A549 treated with AZD9567 at 1 μM for 4 hours (cell line): ENCODE data around the gene E2F8. TPM values are rescaled to one million over a fixed set of nuclear protein-coding genes. Genes with fewer than 3 reads are reported as not detected.

ENCODE experiments used
- total RNA-seq: library from RNA; stranded (reverse); fragments of 200-300 nt; extraction: Qiagen RNA extraction; gene quantifications from 5 replicates; pipeline ENCODE4 v1.2.3, GENCODE V29; 2022; ENCODE audit not compliant: insufficient read depth

The E2F8 gene
- total RNA-seq: 5.1 to 8.8 TPM (median 6.0 TPM) in 5 replicates

GRCh38 chr11:19240420-19241259 lies at the start of gene E2F8:
Gene E2F8 (minus strand): TSS chr11:19240945. CDS start chr11:19240121, 824 bp downstream.

GRCh38 chr11:19201737-19202605 lies 38.8 kb downstream of the E2F8 start, which contains the start of gene CSRP3:
Gene CSRP3 (minus strand): TSS chr11:19201983. CDS start chr11:19192448, 9,535 bp downstream.

Other genes starting within 250 kb of the E2F8 start
- gene MRGPRX2, start 180.2 kb downstream of the E2F8 start, total RNA-seq: not detected in 5 replicates
- 14.5 to 30.2 TPM (median 17.7 TPM) in 5 replicates for gene ZDHHC13, start 123.8 kb downstream of the E2F8 start, total RNA-seq
- not detected in 5 replicates for gene CSRP3, start 39.0 kb downstream of the E2F8 start, total RNA-seq